ENCODE measurements around the gene HES5. TPM values are rescaled to one million over a fixed set of nuclear protein-coding genes. Genes with fewer than 3 reads are reported as not detected.

The HES5 gene
- total and polyA plus RNA-seq, 2 donors (not counting 3 experiments of a cell fraction or from before 2014, with no cell fraction given) = 0.07 TPM; not detected in 1

DNA sequence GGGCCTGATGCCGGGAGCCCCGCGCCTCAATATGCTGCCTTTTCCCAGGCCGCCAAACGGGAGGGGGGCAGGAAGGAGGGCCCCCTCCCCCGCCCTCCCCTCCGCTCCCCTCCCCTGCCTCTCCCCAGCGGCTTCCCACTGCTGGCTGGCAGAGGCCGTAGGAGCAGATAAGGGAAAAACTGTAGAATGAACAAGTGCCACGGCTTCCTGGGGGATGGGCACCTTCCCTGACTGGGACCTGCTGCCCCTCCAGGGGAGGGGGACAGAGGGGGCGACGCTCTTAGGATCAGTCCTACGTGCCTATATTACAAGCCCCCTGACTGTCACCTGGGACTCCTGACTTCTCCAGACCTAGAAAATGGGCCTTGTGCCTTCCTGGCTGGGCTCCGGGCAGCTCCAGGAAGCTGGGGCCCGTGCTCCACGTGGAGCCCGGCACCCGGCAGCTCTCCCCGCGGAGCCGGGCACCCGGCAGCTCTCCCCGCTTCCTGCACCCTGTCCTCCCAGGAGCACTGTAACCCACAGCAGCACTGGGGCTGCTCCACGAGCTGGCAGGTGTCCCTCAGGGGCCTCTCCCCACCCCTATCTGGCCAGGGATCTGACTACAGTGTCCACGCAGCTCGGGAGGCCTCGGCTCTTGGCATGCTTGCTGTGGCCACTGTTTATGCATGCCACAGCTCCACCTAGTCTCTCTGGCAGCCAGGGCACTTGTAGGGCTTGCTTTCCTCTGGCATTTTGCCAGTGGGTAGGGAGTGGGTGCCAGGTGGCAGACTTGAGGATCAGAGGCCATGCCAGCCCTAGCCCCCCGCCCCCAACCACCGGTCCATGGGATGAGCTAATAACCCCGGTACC is 674 bp upstream of the HES5 start:
- H3K9me1 ChIP-seq (replicated peaks; ENCODE audit: control insufficient read depth, extremely low read depth, insufficient read depth, low read length) = no peaks in the 10 kb centered on the region
- no peak overlapping the region for H3K27ac ChIP-seq (ENCODE audit: insufficient read depth, low read depth, low read length)
- H3K9me3 ChIP-seq (replicated peaks; ENCODE audit: control insufficient read depth, insufficient read depth, low read length) = no peaks in the 10 kb centered on the region
- no peak overlapping the region for H3K4me3 ChIP-seq (replicated peaks in 1 of 3; ENCODE audit: insufficient read depth in 1 of 3, low read depth in 1 of 3, low read length in 3 of 3)
- H3K9ac ChIP-seq (replicated peaks; ENCODE audit: extremely low read depth, insufficient read depth, low read length) = no peak overlapping the region
- intact Hi-C loops (cut with micrococcal nuclease) (no loop called here), dilution Hi-C loops (cut with MboI; ENCODE audit: extremely low pct_ligation_motif_present, low sequenced_read_pairs) (no loop called here)
- ChIA-PET CTCF (interaction anchor here (0.6 to 1.7 kb wide), 3 partner anchors 10 to 1207 kb away, joined by 3 read pairs; no protein-coding TSS in a partner anchor), POLR2A (interaction anchor here (0.5 kb wide), 1 partner anchor 1194 kb away, joined by 11 read pairs; no protein-coding TSS in a partner anchor)
- no peaks in the 10 kb centered on the region for H3K36me3 ChIP-seq (ENCODE audit: control insufficient read depth in 2 of 2, extremely low read depth in 1 of 2, insufficient read depth in 2 of 2, low read length in 2 of 2)
- H3K4me2 ChIP-seq (ENCODE audit: insufficient read depth, low read length) = no peak overlapping the region
- no peak for FAIRE-seq
- H3K79me2 ChIP-seq (ENCODE audit: control insufficient read depth, insufficient read depth, low read length) = peaks cover 2% of the 10 kb centered on the region
- DNase-seq (ENCODE audit: low read depth, low spot score) = no peak
- peaks cover 3% of the 10 kb centered on the region for H3K4me1 ChIP-seq (ENCODE audit: control insufficient read depth, extremely low read depth, insufficient read depth, low read length)
- H3K27me3 ChIP-seq (ENCODE audit: control insufficient read depth in 2 of 2, insufficient read depth in 2 of 2, low read length in 2 of 2) = peaks cover 16 to 17% of the 10 kb centered on the region in 2 experiments
- no TSS peak for BruUV-seq (replicated peaks)
- no peak overlapping the region for H2AFZ ChIP-seq (ENCODE audit: low read depth, low read length)
- H4K20me1 ChIP-seq (replicated peaks; ENCODE audit: control insufficient read depth, extremely low read depth, insufficient read depth, low read length) = no peaks in the 10 kb centered on the region
- TF ChIP-seq, protein P1, sequence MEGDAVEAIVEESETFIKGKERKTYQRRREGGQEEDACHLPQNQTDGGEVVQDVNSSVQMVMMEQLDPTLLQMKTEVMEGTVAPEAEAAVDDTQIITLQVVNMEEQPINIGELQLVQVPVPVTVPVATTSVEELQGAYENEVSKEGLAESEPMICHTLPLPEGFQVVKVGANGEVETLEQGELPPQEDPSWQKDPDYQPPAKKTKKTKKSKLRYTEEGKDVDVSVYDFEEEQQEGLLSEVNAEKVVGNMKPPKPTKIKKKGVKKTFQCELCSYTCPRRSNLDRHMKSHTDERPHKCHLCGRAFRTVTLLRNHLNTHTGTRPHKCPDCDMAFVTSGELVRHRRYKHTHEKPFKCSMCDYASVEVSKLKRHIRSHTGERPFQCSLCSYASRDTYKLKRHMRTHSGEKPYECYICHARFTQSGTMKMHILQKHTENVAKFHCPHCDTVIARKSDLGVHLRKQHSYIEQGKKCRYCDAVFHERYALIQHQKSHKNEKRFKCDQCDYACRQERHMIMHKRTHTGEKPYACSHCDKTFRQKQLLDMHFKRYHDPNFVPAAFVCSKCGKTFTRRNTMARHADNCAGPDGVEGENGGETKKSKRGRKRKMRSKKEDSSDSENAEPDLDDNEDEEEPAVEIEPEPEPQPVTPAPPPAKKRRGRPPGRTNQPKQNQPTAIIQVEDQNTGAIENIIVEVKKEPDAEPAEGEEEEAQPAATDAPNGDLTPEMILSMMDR (IDR thresholded peaks at IDR 0.05; ENCODE audit: extremely low read depth in 1 of 2, insufficient read depth in 1 of 2, low read depth in 1 of 2, low read length in 2 of 2) = no peak
- TF ChIP-seq, protein P2, sequence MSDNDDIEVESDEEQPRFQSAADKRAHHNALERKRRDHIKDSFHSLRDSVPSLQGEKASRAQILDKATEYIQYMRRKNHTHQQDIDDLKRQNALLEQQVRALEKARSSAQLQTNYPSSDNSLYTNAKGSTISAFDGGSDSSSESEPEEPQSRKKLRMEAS (IDR thresholded peaks at IDR 0.05; ENCODE audit: insufficient read depth, insufficient read length) = no peak
- TF ChIP-seq EZH2 (IDR thresholded peaks at IDR 0.05; ENCODE audit: borderline replicate concordance, low read depth, low read length, severe bottlenecking) (no peak), JUN (IDR thresholded peaks at IDR 0.05; ENCODE audit: borderline replicate concordance, insufficient read depth, insufficient read length, low read depth) (no peak), FOS (IDR thresholded peaks at IDR 0.05; ENCODE audit: borderline replicate concordance, insufficient read depth, low read length) (no peak), MYC (IDR thresholded peaks at IDR 0.05; ENCODE audit: low read depth, low read length) (no peak), GATA2 (IDR thresholded peaks at IDR 0.05; ENCODE audit: insufficient read depth, insufficient read length, low read depth, low read length) (no peak), POLR2AphosphoS5 (IDR thresholded peaks at IDR 0.05; ENCODE audit: insufficient read depth, low read depth, low read length) (no peak), POLR2A (IDR thresholded peaks at IDR 0.05; ENCODE audit: low read depth, low read length) (no peak)

All from endothelial cell of umbilical vein (primary cell).